SK-N-SH (cell line): ENCODE data around the gene ST6GALNAC3. TPM values are rescaled to one million over a fixed set of nuclear protein-coding genes. Genes with fewer than 3 reads are reported as not detected.
A peak's percentile ranks its signal among the peaks of the same experiment; 100 is the strongest.

Experiments
- CTCF ChIA-PET: fragments of 300-600, 350-600 bp; formaldehyde crosslinking; extraction: SDS; loops from one replicate; lab custom pipeline; 2021; lab: Yijun Ruan, JAX
- POLR2A ChIA-PET: fragments of 350-600 bp; sonication (Branson Sonifier 250); formaldehyde crosslinking; extraction: SDS; loops from one replicate; lab custom pipeline; 2020; ENCODE audit warnings: antibody characterized with exemption, inconsistent platforms; lab: Yijun Ruan, JAX
- DNase-seq: peaks from one replicate; pipeline ENCODE4 v3.0.0; 2012
- H2AFZ ChIP-seq: fragments of 200-600 bp; sonication (generic); 2 replicates; pipeline ENCODE4 v1.8.1; 2016; ENCODE audit warnings: antibody characterized with exemption, mild to moderate bottlenecking, low read depth
- H3F3A ChIP-seq: fragments of 200-600 bp; sonication (generic); replicated peaks from 2 replicates; pipeline ENCODE3; 2016; ENCODE audit warnings: antibody characterized with exemption, mild to moderate bottlenecking; ENCODE audit not compliant: insufficient read depth
- H3K27ac ChIP-seq, 2 experiments: fragments of 200-500 bp in 1 of 2; fragments of 200-600 bp in 1 of 2; sonication (Bioruptor generic) in 1 of 2; sonication (generic), shearing (Covaris generic) in 1 of 2; 2 replicates each; pipeline versions ENCODE4 v1.5.1 to v1.6.1; 2014 to 2016; ENCODE audit warnings: low read depth in 2 of 2, inconsistent platforms in 1 of 2, low read length in 1 of 2, mild to moderate bottlenecking in 1 of 2, mixed read lengths in 1 of 2
- H3K27me3 ChIP-seq: fragments of 200-600 bp; sonication (generic), shearing (Covaris generic); 2 replicates; pipeline ENCODE4 v1.6.1; 2016; ENCODE audit warnings: mixed run types; ENCODE audit not compliant: insufficient read depth
- H3K36me3 ChIP-seq, 2 experiments: fragments of 200-500 bp in 1 of 2; fragments of 200-600 bp in 1 of 2; sonication (Bioruptor generic) in 1 of 2; sonication (generic) in 1 of 2; replicated peaks in 1 of 2; 2 replicates each; pipeline versions ENCODE3 to v1.5.1; 2014 to 2016; ENCODE audit warnings: low read length in 1 of 2, mild to moderate bottlenecking in 1 of 2; ENCODE audit not compliant: insufficient read depth in 2 of 2, control insufficient read depth in 1 of 2
- H3K4me1 ChIP-seq, 2 experiments: fragments of 200-500 bp in 1 of 2; fragments of 200-600 bp in 1 of 2; sonication (Bioruptor generic) in 1 of 2; sonication (generic), shearing (Covaris generic) in 1 of 2; 2 replicates each; pipeline versions ENCODE4 v1.5.1 to v1.6.1; 2014 to 2016; ENCODE audit warnings: low read depth in 1 of 2, low read length in 1 of 2, mixed run types in 1 of 2; ENCODE audit not compliant: insufficient read depth in 2 of 2, control insufficient read depth in 1 of 2
- H3K4me2 ChIP-seq: fragments of 200-600 bp; sonication (generic), shearing (Covaris generic); 2 replicates; pipeline ENCODE4 v1.6.1; 2017; ENCODE audit warnings: mixed run types
- H3K4me3 ChIP-seq, 2 experiments: fragments of 200-500 bp in 1 of 2; fragments of 200-600 bp in 1 of 2; sonication (Bioruptor generic) in 1 of 2; sonication (generic), shearing (Covaris generic) in 1 of 2; 2 replicates each; pipeline versions ENCODE4 v1.5.1 to v1.8.1; 2014 to 2016; ENCODE audit warnings: low read depth in 2 of 2, inconsistent platforms in 1 of 2, low read length in 1 of 2, mild to moderate bottlenecking in 1 of 2, mixed read lengths in 1 of 2, moderate library complexity in 1 of 2
- H3K79me2 ChIP-seq: fragments of 200-600 bp; sonication (generic); 2 replicates; pipeline ENCODE4 v1.8.1; 2017; ENCODE audit warnings: mild to moderate bottlenecking; ENCODE audit not compliant: insufficient read depth
- H3K9ac ChIP-seq: fragments of 200-600 bp; sonication (generic); 2 replicates; pipeline ENCODE4 v1.6.1; 2017; ENCODE audit warnings: mixed run types
- H3K9me2 ChIP-seq: fragments of 200-600 bp; sonication (generic); 2 replicates; pipeline ENCODE4 v1.6.1; 2017; ENCODE audit warnings: mixed run types
- H3K9me3 ChIP-seq: fragments of 200-600 bp; sonication (generic); 2 replicates; pipeline ENCODE4 v1.6.1; 2017; ENCODE audit warnings: mixed run types, mild to moderate bottlenecking, moderate library complexity
- H4K20me1 ChIP-seq: fragments of 200-600 bp; sonication (generic); 2 replicates; pipeline ENCODE4 v1.6.1; 2017; ENCODE audit warnings: mild to moderate bottlenecking, mixed run types; ENCODE audit not compliant: insufficient read depth
- CTCF ChIP-seq: fragments of 200-600 bp; sonication (generic); IDR thresholded peaks from 2 replicates; pipeline ENCODE4 v1.6.1; 2017; ENCODE audit warnings: antibody characterized with exemption, mild to moderate bottlenecking, moderate library complexity
- FOSL2 ChIP-seq: IDR thresholded peaks from 2 replicates; pipeline ENCODE4 v1.4.0; 2012; ENCODE audit warnings: low read depth, mild to moderate bottlenecking, moderate library complexity, borderline replicate concordance
- FOXJ3 ChIP-seq: sonication (generic); formaldehyde crosslinking; IDR thresholded peaks from 2 replicates; pipeline ENCODE4 v1.5.1; 2020; ENCODE audit warnings: mild to moderate bottlenecking, missing genetic modification reagents
- FOXM1 ChIP-seq: IDR thresholded peaks from 2 replicates; pipeline ENCODE4 v1.4.0; 2012; ENCODE audit warnings: low read depth, mild to moderate bottlenecking
- GABPA ChIP-seq: IDR thresholded peaks from 2 replicates; pipeline ENCODE4 v1.4.0; 2012; ENCODE audit warnings: low read depth, mild to moderate bottlenecking
- MEF2A ChIP-seq: IDR thresholded peaks from 2 replicates; pipeline ENCODE4 v1.4.0; 2012; ENCODE audit warnings: low read depth, borderline replicate concordance
- MXI1 ChIP-seq: IDR thresholded peaks from 2 replicates; pipeline ENCODE4 v1.6.1; 2012; ENCODE audit warnings: mild to moderate bottlenecking, low read depth, low read length, improper control_type of control experiment
- NFIC ChIP-seq: IDR thresholded peaks from 2 replicates; pipeline ENCODE4 v1.4.0; 2012; ENCODE audit warnings: borderline replicate concordance
- RAD21 ChIP-seq: IDR thresholded peaks from 2 replicates; pipeline ENCODE4 v1.6.1; 2012; ENCODE audit warnings: mild to moderate bottlenecking, low read length
- RCOR1 ChIP-seq: fragments of 150-350 bp; IDR thresholded peaks from 2 replicates; pipeline ENCODE4 v1.6.1; 2017; ENCODE audit warnings: antibody characterized with exemption, low read length
- TEAD4 ChIP-seq: IDR thresholded peaks from 2 replicates; pipeline ENCODE4 v1.4.0; 2012; ENCODE audit warnings: mild to moderate bottlenecking, borderline replicate concordance; ENCODE audit not compliant: insufficient read depth
- YY1 ChIP-seq: IDR thresholded peaks from 2 replicates; pipeline ENCODE4 v1.4.0; 2012; ENCODE audit warnings: low read depth, mild to moderate bottlenecking
- polyA plus RNA-seq, 3 experiments: library from polyadenylated mRNA; depleted of rRNA; stranded (reverse); fragments of >200 nt; gene quantifications; 2 replicates each; pipeline ENCODE4 v1.2.3, GENCODE V29; 2012
- TF ChIP-seq, protein P1 (sequence below): fragments of 150-350 bp; IDR thresholded peaks from 2 replicates; pipeline ENCODE4 v1.6.1; 2016; ENCODE audit warnings: mild to moderate bottlenecking, low read depth, low read length
- TF ChIP-seq, protein P2 (sequence below): IDR thresholded peaks from 2 replicates; pipeline ENCODE4 v1.6.1; 2012; ENCODE audit warnings: mild to moderate bottlenecking, low read depth, low read length, moderate library complexity
- TF ChIP-seq, protein P3 (sequence below): IDR thresholded peaks from 2 replicates; pipeline ENCODE4 v1.4.0; 2012; ENCODE audit warnings: low read depth

Gene ST6GALNAC3
- polyA plus RNA-seq, 1 of the 3 experiments (the other 2 are of a cell fraction): 8.1 TPM

- H3K9ac ChIP-seq: no peak overlapping the region
- CTCF ChIA-PET: no interaction called here
- H3K4me2 ChIP-seq: peak overlapping the region; percentile 26; the same call in 1 of the 2 replicates
- H3K4me1 ChIP-seq: peaks cover 5% of the 10 kb centered on the region in 2 experiments; a peak in 2 of 4 replicates
- TF ChIP-seq FOXJ3 (CRISPR knock-in tag): no peak
- no peak for TF ChIP-seq CTCF
- TF ChIP-seq, protein P1, sequence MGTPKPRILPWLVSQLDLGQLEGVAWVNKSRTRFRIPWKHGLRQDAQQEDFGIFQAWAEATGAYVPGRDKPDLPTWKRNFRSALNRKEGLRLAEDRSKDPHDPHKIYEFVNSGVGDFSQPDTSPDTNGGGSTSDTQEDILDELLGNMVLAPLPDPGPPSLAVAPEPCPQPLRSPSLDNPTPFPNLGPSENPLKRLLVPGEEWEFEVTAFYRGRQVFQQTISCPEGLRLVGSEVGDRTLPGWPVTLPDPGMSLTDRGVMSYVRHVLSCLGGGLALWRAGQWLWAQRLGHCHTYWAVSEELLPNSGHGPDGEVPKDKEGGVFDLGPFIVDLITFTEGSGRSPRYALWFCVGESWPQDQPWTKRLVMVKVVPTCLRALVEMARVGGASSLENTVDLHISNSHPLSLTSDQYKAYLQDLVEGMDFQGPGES: no peak
- no peak for TF ChIP-seq MEF2A
- TF ChIP-seq RAD21: no peak
- no peak for TF ChIP-seq FOSL2
- TF ChIP-seq, protein P2, sequence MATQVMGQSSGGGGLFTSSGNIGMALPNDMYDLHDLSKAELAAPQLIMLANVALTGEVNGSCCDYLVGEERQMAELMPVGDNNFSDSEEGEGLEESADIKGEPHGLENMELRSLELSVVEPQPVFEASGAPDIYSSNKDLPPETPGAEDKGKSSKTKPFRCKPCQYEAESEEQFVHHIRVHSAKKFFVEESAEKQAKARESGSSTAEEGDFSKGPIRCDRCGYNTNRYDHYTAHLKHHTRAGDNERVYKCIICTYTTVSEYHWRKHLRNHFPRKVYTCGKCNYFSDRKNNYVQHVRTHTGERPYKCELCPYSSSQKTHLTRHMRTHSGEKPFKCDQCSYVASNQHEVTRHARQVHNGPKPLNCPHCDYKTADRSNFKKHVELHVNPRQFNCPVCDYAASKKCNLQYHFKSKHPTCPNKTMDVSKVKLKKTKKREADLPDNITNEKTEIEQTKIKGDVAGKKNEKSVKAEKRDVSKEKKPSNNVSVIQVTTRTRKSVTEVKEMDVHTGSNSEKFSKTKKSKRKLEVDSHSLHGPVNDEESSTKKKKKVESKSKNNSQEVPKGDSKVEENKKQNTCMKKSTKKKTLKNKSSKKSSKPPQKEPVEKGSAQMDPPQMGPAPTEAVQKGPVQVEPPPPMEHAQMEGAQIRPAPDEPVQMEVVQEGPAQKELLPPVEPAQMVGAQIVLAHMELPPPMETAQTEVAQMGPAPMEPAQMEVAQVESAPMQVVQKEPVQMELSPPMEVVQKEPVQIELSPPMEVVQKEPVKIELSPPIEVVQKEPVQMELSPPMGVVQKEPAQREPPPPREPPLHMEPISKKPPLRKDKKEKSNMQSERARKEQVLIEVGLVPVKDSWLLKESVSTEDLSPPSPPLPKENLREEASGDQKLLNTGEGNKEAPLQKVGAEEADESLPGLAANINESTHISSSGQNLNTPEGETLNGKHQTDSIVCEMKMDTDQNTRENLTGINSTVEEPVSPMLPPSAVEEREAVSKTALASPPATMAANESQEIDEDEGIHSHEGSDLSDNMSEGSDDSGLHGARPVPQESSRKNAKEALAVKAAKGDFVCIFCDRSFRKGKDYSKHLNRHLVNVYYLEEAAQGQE: no peak
- TF ChIP-seq MXI1: no peak
- no peak for TF ChIP-seq YY1
- no peak for TF ChIP-seq TEAD4
- no peak for TF ChIP-seq GABPA
- TF ChIP-seq, protein P3, sequence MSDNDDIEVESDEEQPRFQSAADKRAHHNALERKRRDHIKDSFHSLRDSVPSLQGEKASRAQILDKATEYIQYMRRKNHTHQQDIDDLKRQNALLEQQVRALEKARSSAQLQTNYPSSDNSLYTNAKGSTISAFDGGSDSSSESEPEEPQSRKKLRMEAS: no peak
- no peak for TF ChIP-seq NFIC
- TF ChIP-seq RCOR1: no peak
- TF ChIP-seq FOXM1: no peak
- 0 out of 2 replicates have a peak overlapping the region, but pooled peaks have one; percentile 1 for H2AFZ ChIP-seq
- no peak overlapping the region for H3K4me3 ChIP-seq
- H3K36me3 ChIP-seq: peaks cover 0 to 2% of the 10 kb centered on the region in 2 experiments
- POLR2A ChIA-PET: no interaction called here
- DNase-seq: no peak
- H3F3A ChIP-seq: no peaks in the 10 kb centered on the region
- H3K27ac ChIP-seq: no peak overlapping the region
- no peaks in the 10 kb centered on the region for H3K9me3 ChIP-seq
- H3K27me3 ChIP-seq: no peaks in the 10 kb centered on the region
- H3K9me2 ChIP-seq: no peaks in the 10 kb centered on the region
- H4K20me1 ChIP-seq: no peaks in the 10 kb centered on the region
- peaks cover 50% of the 10 kb centered on the region for H3K79me2 ChIP-seq
Measured at GRCh38 chr1:76103034-76103433, 28.5 kb downstream of the ST6GALNAC3 start.
